Ovary (tissue), 9 donors: Measurements from ENCODE around the gene EID2. TPM values are rescaled to one million over a fixed set of nuclear protein-coding genes. Genes with fewer than 3 reads are reported as not detected.

Experiments
- DNase-seq, 5 donors: peaks; one replicate each; pipeline ENCODE4 v3.0.0-alpha.2; 2019 to 2020
- H3K27ac ChIP-seq, 2 donors: fragments of 200-600 bp; one replicate each; pipeline versions ENCODE4 v1.5.1 to v1.8.0; 2019 to 2022
- H3K27me3 ChIP-seq: fragments of 200-600 bp; one replicate; pipeline ENCODE4 v1.8.0; 2022
- H3K36me3 ChIP-seq: fragments of 200-600 bp; sonication (generic); one replicate; pipeline ENCODE4 v1.5.1; 2019
- H3K4me1 ChIP-seq: one replicate; pipeline ENCODE4 v1.8.1; 2013; ENCODE audit warnings: mild to moderate bottlenecking, moderate library complexity; ENCODE audit not compliant: insufficient read depth
- H3K4me3 ChIP-seq: fragments of 200-600 bp; sonication (generic); one replicate; pipeline ENCODE4 v1.5.1; 2017
- H3K9me3 ChIP-seq, 2 donors: fragments of 200-600 bp in 1 of 2; sonication (generic) in 1 of 2; one replicate each; pipeline versions ENCODE4 v1.5.1 to v1.8.1; 2013 to 2019; ENCODE audit warnings: mild to moderate bottlenecking in 1 of 2, moderate library complexity in 1 of 2
- EP300 ChIP-seq: sonication (generic); formaldehyde crosslinking; IDR thresholded peaks from one replicate; pipeline ENCODE4 v1.6.1; 2017; ENCODE audit warnings: antibody characterized with exemption
- POLR2A ChIP-seq: fragments of 450-650 bp; IDR thresholded peaks from one replicate; pipeline ENCODE4 v1.6.1; 2017; ENCODE audit warnings: antibody characterized with exemption, mild to moderate bottlenecking, moderate library complexity
- WGBS, 3 donors: extraction: QIAGEN DNeasy Blood & Tissue Kit in 1 of 3; methylation state at CpG; one replicate each; pipeline versions ENCODE4 v1.1.5 to v1.1.7; 2013 to 2017; 5-methylcytosine and 5-hydroxymethylcytosine counted together
- intact Hi-C, 4 donors: fragments of 100-400 bp; cut with DNase I; formaldehyde crosslinking; loops; one replicate each; pipeline versions ENCODE4 v1.11.0 to v1.15.1; 2022 to 2023
- polyA plus RNA-seq, 2 donors: library from polyadenylated mRNA; stranded (reverse); fragments of 200-250 nt in 1 of 2; fragments of 350-450 nt in 1 of 2; fragmentation: Illumina TruSeq in 1 of 2; extraction: RNeasy Lipid Tissue Mini Kit (QIAGEN cat#74804) in 1 of 2; gene quantifications; one replicate each; pipeline ENCODE4 v1.2.3, GENCODE V29; 2013 to 2014
- total RNA-seq, 7 donors: library from RNA; depleted of rRNA in 2 of 7; stranded (reverse); fragments of >200 nt in 2 of 7; fragmentation: NEBNext Ultra II Directional in 3 of 7; extraction: Animal tissue kit (Norgen Biotek cat#: 25700) in 3 of 7; gene quantifications; one replicate each; pipeline versions ENCODE4 v1.1.0 to v1.2.4, GENCODE V29; 2016 to 2023
- TF ChIP-seq, protein P1 (sequence below), 3 donors: fragments of 450-650 bp in 2 of 3; fragments of 200-600 bp in 1 of 3; IDR thresholded peaks; one replicate each; pipeline versions ENCODE4 v1.5.1 to v1.8.0; 2016 to 2022; ENCODE audit warnings: antibody characterized with exemption in 3 of 3, mild to moderate bottlenecking in 1 of 3
- donor health status: DM: no; HTN: no; CAD: no; lungs with moderate emphysema.
- donor health status: DM: no; HTN: no; CAD: no.
- donor health status: Bipolar disorder and iron deficiency.
- donor health status: DM: yes; HTN: yes; CAD: no.
- donor health status: DM: no; HTN: no; CAD: no.
- donor health status: DM: yes; HTN: yes; CAD: no.

The EID2 gene
- total and polyA plus RNA-seq, 9 donors, result 6.9 to 17.0 (median 13.1) TPM

DNA sequence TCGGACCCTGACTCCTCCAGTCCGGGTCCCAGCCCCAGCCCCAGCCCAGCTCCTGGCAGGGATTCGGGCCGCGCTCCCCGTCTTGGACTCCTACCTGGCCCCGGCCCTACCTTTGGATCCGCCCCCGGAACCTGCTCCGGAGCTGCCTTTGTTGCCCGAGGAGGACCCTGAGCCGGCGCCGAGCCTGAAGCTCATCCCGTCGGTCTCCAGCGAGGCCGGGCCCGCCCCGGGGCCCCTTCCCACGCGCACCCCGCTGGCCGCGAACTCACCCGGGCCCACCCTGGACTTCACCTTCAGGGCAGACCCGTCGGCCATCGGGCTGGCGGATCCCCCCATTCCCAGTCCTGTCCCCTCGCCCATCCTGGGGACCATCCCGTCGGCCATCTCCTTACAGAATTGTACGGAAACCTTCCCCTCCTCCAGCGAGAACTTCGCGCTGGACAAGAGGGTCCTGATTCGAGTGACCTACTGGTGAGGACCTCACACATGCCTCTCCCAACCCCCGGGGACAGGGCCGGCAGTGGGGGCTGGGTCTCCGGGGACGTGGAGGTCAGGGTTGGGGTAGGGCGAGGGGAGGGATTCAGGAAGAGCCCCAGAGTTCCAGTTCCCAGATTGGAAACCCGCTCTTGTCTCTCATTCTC lies 24.3 kb downstream of the EID2 start:
- Histone ChIP-seq H3K27me3 (no peaks in the 10 kb centered on the region), H3K9me3 (no peaks in the 10 kb centered on the region), H3K36me3 (no peaks in the 10 kb centered on the region), H3K4me3 (peak overlapping the region; percentile 12), H3K4me1 (peaks cover 5% of the 10 kb centered on the region), H3K27ac (no peak overlapping the region)
- TF ChIP-seq POLR2A (no peak), EP300 (no peak)
- TF ChIP-seq, protein P1, sequence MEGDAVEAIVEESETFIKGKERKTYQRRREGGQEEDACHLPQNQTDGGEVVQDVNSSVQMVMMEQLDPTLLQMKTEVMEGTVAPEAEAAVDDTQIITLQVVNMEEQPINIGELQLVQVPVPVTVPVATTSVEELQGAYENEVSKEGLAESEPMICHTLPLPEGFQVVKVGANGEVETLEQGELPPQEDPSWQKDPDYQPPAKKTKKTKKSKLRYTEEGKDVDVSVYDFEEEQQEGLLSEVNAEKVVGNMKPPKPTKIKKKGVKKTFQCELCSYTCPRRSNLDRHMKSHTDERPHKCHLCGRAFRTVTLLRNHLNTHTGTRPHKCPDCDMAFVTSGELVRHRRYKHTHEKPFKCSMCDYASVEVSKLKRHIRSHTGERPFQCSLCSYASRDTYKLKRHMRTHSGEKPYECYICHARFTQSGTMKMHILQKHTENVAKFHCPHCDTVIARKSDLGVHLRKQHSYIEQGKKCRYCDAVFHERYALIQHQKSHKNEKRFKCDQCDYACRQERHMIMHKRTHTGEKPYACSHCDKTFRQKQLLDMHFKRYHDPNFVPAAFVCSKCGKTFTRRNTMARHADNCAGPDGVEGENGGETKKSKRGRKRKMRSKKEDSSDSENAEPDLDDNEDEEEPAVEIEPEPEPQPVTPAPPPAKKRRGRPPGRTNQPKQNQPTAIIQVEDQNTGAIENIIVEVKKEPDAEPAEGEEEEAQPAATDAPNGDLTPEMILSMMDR (IDR thresholded peaks at IDR 0.05), result no peak
- 1 to 3% (median 1%) methylated on average over 36 to 44 of the region's 44 CpGs for WGBS, 3 donors
- intact Hi-C loops, result no loop called here
- DNase-seq, result no peak

DNA sequence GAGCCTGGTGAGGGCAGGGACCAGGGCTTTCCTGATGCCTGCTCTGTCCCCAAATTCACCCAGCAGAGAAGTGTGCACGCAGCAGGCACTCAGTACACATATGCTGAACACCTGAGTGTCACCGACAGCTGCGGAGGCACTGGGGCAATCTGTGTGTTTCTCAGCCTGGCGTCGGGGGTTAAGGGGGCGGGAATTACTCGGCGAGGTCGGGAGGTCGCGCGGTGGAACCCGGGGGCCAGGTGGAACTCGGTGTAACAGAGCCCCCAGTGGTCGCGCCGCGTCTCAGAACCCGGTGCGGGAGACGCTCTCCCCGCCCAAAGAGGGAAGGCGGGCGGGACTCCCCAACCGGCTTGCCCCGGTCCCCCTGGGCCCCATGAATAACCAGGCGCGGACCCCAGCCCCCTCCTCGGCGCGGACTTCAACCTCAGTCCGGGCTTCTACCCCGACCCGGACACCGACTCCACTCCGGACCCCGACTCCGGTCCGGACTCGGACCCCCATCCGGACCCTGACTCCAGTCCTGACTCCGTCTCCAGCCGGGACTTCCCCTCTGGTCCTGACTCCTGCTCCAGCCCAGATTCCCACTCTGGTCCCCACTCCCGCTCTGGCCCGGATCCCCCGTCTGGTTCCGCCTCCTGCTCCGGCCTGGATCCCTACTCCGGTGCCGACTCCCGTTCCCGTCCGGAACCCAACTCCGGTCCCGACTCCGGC lies 25.0 kb downstream of the EID2 start, which contains the start of gene SELENOV:
Gene SELENOV (plus strand): TSS at position 300 of the 711 bp plus-strand sequence. CDS start 74 bp downstream, at position 374.
- Histone ChIP-seq H3K36me3 (no peaks in the 10 kb centered on the region), H3K4me3 (peak within 1 kb of the TSS; percentile 12), H3K27me3 (no peaks in the 10 kb centered on the region), H3K27ac (no peak within 1 kb of the TSS), H3K9me3 (no peaks in the 10 kb centered on the region), H3K4me1 (peaks cover 5% of the 10 kb centered on the region)
- WGBS, 3 donors, result 1% methylated on average over 38 to 56 of the region's 56 CpGs
- TF ChIP-seq EP300, result no peak
- TF ChIP-seq, protein P1 (IDR thresholded peaks at IDR 0.05), result no peak
- TF ChIP-seq POLR2A, result no peak
- intact Hi-C loops, result no loop called here
- DNase-seq, result peak in 3 of 5 donors; percentile 20 to 47 (median 44)

DNA sequence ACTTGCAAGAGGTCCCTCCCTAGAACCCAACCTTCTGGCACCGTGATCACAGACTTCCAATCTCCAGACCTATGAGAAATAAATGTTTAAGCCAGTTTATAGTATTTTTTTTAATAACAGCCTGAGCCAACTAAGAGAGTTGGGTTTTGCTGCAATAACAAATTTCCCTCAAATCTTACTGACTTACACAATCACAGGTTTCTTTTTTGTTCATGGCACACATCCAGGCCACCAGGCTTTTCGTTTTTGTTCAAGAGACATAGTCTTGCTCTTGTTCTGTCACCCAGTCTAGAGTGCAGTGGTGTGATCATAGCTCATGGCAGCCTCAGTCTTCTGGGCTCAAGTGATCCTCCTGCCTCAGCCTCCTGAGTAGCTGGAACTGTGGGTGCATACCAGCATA lies 27.0 kb downstream of the EID2 start:
- no peak for TF ChIP-seq EP300
- TF ChIP-seq, protein P1 (IDR thresholded peaks at IDR 0.05), result no peak
- no peak for TF ChIP-seq POLR2A
- Histone ChIP-seq H3K9me3 (no peaks in the 10 kb centered on the region), H3K27me3 (no peaks in the 10 kb centered on the region), H3K27ac (no peak overlapping the region), H3K4me1 (peaks cover 5% of the 10 kb centered on the region), H3K4me3 (no peak overlapping the region), H3K36me3 (no peaks in the 10 kb centered on the region)
- intact Hi-C loops, result no loop called here
- 46 to 55% (median 49%) methylated on average over 2 of the region's 2 CpGs for WGBS, 3 donors
- no peak for DNase-seq

DNA sequence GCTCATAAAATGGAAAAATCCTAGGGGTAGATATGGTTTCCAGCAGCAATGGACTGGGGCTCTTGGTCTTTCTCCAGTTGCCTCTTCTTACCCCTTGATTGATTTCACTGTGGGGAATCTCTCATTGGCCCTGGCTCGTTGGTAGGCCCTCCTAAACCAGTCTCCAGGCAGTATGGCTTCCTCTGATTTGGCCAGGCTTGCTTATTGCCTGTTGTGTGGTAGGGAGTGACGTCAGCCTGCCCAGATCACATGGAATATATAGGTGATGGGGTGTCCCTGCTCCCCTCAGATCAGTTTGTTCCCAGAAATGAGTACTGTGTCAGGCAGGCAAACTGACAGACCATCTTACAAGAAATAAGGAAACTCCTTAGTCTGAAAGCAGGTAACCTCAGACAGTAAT lies 30.7 kb downstream of the EID2 start:
- 75 to 78% (median 78%) methylated on average over 2 of the region's 2 CpGs for WGBS, 3 donors
- Histone ChIP-seq H3K27ac (no peak overlapping the region), H3K4me3 (no peak overlapping the region), H3K4me1 (peaks cover 9% of the 10 kb centered on the region), H3K27me3 (no peaks in the 10 kb centered on the region), H3K36me3 (no peaks in the 10 kb centered on the region), H3K9me3 (no peaks in the 10 kb centered on the region)
- intact Hi-C loops, result no loop called here
- no peak for DNase-seq
- TF ChIP-seq EP300, result no peak
- TF ChIP-seq, protein P1 (IDR thresholded peaks at IDR 0.05), result no peak
